GM18499 (cell line): ENCODE results near the gene PTPRN2.

ENCODE experiments used
- ATAC-seq: cut with Tn5 transposase; IDR thresholded peaks from one replicate; pipeline ENCODE4 v1.9.1; 2021; ENCODE audit warnings: moderate number of reproducible peaks; ENCODE audit not compliant: insufficient read depth, unreplicated experiment

PTPRN2 gene

DNA sequence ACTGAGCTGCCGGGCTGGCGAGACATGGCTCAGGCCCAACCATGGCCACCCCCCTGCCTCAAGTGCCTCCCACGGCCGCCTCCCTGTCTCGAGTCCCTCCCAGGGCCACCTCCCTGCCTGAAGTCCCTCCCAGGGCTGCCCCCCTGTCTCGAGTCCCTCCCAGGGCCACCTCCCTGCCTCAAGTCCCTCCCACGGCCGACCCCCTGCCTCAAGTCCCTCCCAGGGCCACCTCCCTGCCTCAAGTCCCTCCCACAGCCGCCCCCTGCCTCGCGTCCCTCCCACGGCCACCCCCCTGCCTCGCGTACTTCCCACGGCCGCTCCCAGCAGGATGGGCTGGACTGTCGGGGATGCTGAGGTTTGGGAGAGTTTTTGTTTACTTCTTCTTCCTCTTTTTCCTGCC lies 462.5 kb downstream of the PTPRN2 start:
- no peak for ATAC-seq

DNA sequence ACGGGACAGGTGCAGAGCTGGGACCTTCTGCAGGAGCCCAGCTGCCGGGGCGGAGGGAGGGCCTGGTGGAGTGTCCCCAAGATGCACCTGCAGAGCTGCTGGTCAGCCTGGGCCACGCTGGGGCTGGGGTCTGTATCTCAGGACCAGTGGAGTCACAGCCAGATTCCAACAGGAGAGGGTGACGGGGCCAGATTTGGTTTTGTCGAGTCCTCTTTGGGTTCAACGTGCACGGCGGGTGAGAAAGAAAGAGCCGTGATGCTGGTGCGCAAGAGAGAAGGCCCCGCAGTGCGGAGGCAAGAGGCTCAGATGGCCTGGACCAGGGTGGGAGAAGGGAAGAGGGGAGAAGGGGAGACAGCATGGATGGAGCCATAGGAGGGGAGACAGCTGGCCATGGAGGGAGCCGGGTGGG lies 462.9 kb downstream of the PTPRN2 start:
- ATAC-seq: no peak

- no peak for ATAC-seq
Measured at GRCh38 chr7:158123753-158124152, 463.9 kb downstream of the PTPRN2 start.

- ATAC-seq: no peak
Measured at GRCh38 chr7:158123214-158123613, 464.4 kb downstream of the PTPRN2 start.

- no peak for ATAC-seq
Measured at GRCh38 chr7:158121441-158122045, 466.1 kb downstream of the PTPRN2 start.

GRCh38 chr7:158120716-158121115 lies 466.9 kb downstream of the PTPRN2 start:
- ATAC-seq: no peak

GRCh38 chr7:158120316-158120715 lies 467.3 kb downstream of the PTPRN2 start:
- no peak for ATAC-seq

DNA sequence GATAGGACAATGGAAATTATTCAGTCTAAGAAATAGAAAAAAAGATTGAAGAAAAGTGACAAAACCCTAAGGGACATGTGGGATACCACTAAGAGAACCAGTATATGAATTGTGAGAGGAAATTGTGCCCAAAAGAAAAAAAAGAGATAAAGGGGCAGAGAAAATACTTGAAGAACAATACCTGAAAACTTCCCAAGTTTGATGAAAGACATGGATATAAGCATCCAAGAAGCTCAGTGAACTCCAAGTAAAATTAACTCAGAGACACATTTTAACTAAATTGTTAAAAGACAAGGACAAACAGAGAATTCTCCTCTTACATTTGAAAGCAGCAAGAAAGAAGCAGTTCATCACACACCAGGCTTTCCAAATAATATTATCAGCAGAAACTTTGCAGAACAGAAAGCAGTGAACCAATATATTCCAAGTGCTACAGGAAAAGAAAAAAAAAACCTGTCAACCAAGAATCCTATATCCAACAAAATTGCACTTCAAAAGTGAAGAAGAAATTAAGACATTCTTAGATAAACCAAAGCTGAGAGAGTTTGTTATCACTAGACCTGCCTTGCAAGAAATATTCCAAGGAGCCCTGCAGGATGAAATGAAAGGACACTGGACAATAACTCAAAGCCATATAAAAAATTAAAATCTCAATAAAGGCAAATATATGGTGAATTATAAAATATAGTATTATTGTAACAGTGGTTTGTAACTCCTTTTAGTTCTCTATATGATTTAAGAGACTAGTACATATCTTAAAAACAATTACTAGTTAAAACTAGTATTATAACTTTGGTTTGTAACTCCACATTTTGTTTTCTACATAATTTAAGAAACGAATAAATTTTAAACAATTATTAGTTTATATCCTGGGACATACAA lies 470.0 kb downstream of the PTPRN2 start:
- ATAC-seq: no peak

GRCh38 chr7:158116235-158116634 lies 471.4 kb downstream of the PTPRN2 start:
- no peak for ATAC-seq

GRCh38 chr7:158114056-158114850 lies 473.4 kb downstream of the PTPRN2 start:
- no peak for ATAC-seq

GRCh38 chr7:158113321-158114025 lies 474.1 kb downstream of the PTPRN2 start:
- no peak for ATAC-seq

DNA sequence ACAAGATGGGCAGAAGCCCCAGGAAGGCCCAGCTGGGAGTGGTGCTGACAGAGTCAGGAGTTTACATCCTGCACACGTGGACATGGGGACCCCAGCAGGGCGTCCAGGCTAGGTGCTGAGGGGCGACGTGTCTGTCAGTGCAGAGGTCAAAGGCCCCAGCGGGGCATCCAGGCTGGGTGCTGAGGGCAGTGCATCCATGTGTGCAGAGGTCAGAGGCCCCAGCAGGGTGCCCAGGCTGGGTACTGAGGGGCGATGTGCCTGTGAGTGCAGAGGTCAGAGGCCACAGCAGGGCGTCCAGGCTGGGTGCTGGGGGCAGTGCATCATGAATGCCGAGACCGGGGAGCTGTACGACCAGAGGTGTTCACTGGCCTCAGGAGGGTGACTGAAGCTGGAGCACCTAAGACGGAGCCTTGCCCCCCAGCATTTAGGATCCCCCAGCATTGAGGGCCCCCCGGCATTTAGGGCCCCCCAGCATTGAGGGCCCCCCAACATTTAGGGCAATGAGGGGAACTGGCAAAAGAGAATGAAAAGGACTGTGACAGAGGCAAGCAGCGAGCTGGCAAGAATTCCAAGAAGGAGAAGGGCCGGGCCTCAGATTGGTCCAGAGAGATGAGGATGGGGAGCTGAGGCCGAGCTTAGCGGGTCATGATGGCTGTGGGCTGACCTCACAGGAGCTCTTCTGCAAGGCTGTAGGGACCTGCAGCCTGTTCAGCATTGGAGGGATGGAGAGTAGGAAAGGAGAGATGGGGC lies 474.9 kb downstream of the PTPRN2 start:
- ATAC-seq: no peak

GRCh38 chr7:158111906-158112570 lies 475.6 kb downstream of the PTPRN2 start:
- ATAC-seq: no peak

DNA sequence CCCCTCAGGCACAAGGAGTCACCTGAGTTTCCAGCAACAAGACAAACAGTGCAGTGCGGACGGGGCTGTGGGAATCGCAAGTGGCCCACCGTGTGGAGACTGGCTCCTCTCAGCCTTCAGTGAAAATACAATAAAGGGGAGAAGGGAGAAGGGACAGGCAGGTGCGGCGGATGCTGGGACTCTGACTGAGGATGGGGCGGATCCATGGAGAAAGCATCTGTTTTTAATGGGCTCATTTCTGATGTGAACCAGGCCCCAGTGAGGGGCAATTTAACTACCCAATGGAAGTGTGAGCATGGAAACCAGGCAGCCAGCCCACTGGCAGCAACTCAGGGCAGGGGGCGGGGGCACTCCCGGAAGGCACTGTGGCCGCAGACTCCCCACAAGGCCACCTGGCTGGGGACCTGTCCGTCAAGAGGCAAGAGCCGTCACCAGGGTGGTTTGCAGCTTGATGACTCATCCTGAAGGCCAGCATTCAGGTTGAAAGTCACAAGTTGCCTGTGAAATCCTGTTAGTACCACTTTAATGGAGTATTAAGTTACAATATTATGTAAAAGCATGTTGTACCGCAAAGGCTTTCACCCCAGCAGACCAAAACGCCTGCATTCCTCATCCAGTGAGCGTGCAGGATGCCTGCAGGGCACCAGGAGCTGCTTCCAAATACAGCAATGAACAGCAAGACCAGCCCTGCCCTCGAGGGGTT lies 476.4 kb downstream of the PTPRN2 start:
- ATAC-seq: no peak

GRCh38 chr7:158110661-158111048 lies 477.0 kb downstream of the PTPRN2 start:
- no peak for ATAC-seq

DNA sequence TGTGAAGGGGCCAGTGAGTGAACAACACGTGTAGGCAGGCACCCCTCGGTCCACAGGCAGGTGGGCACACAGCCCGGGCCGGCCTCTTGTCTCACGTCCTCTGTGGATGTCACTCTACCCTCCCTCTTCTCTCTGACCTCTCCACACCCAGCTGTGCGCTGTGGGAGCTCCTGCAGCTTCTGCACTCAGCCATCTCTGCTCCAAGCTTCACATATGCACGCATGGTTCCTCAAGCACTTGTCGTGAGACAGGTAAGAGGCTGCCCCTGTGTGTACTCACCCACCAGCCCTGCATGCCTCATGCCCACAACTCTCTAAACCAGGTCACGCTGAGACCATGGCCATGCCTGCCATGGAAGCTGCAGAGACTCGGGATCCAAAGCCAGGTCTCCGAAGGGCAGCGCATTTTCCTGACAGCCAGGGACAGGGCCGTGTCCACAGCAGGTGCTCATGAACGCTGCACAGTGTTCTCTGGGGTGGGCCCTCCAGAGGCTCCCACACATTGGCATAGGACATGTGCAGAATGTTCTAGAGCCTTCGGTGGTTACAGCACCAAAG lies 477.5 kb downstream of the PTPRN2 start:
- ATAC-seq: no peak

GRCh38 chr7:158109364-158110033 lies 478.1 kb downstream of the PTPRN2 start:
- ATAC-seq: no peak
